NCI-H1417 treated with DMSO at 0.1 percent for 48 hours (cell line): ENCODE results near the gene CFL1.
"Not testable (repeated sequence)": the region's sequence is repeated elsewhere in the genome, so short reads cannot be mapped to it uniquely, and the experiment has no call there.

Experiments used
- DNase-seq: peaks from one replicate; lab custom pipeline; 2025; lab: John Stamatoyannopoulos, UW

Gene CFL1

DNA sequence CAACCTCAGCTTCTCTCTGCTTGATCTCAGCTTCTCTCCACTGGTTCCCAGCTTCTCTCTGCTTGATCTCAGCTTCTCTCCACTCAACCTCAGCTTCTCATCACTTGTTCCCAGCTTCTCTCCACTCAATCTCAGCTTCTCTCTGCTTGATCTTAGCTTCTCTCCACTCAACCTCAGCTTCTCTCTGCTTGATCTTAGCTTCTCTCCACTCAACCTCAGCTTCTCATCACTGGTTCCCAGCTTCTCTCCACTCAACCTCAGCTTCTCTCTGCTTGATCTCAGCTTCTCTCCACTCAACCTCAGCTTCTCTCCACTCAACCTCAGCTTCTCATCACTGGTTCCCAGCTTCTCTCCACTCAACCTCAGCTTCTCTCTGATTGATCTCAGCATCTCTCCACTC, 25.7 kb downstream of the CFL1 start:
- not testable (repeated sequence) for DNase-seq

DNA sequence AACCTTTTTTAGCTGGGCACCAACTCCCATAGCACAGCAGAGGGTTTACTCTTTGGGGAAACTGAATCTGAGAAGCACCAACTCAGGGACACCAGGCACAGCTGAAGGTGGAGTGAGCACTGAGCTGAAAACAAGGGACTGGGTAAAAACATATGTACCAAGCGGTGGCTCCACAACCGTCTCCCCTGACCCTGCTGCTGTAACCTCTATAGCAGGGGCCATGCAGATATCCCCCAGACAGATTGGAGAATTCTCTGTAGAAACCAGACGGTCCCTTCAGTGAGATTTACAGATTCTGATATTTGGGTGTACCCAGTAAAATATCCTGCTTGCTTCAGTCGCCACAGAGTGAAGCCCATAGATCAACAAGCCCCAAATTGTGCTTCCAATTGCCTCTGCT, 28.5 kb downstream of the CFL1 start:
- DNase-seq = no peak

DNA sequence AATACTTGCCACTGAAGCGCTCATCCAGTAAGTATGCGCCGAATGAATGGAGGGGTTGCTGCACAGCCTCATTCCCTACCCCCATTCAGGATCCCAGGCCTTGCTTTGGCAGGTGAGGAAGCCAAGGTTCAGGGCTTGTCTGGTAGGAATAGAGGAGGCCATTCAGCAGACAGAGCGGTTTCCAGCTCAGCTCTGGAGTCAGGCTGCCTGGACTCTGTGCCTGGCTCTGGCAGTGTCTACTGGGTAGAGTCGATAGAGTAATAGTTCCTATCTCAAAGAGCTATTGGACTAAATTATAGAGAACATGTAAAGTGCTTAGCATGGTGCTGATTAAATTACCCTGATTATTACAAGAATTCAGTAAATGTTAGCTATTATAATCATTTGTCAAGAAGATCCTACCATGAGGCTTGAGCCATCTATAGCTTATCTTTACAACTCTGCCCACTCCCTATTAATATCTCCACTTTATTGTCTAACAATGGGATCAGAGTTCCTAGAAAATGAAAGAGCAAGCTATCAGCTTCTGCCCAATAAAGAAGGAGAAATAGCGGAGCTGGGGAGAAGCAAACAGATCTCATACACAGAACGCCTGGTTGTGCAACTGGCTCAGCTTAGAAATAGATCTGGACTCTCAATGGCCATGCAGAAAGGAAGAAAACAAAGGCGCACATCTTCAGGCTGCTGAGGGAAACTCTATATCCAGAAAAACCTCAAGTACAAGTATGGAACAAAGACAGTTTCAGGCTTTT, 30.8 kb downstream of the CFL1 start:
- DNase-seq = no peak

DNA sequence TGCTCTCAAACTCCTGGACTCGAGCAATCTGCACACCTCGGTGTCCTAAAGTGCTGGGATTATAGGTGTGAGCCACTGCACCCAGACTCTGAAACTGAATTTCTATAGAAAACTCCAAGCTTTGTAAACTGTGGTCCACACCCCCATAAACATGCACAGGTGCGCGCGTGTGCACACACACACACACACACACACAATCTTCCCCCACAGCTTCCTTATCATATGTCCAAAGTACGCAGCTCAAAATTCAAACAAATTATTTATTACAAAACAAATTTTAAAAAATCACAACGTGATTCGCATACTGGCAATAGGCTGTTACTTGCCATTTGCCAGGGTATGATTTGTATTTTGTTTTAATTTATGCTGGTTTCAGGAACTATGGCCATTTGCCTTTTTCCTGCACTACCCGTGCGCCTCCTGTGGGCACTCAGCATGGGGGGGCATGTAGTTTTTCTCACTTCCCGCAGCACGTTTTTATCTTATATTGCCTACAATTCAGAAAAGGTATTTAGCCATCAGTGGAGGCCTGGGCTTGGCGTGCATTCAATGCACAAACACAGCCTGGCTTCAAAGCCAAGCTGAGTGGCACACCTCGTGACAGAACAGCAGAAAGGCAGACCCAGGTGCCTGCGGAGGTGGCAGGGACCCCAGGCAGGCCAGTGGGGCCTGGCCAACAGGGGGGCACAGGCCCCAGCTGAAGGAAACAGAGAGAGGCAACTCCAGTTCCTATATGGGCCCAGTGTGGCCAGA, 35.0 kb downstream of the CFL1 start:
- no peak for DNase-seq

DNA sequence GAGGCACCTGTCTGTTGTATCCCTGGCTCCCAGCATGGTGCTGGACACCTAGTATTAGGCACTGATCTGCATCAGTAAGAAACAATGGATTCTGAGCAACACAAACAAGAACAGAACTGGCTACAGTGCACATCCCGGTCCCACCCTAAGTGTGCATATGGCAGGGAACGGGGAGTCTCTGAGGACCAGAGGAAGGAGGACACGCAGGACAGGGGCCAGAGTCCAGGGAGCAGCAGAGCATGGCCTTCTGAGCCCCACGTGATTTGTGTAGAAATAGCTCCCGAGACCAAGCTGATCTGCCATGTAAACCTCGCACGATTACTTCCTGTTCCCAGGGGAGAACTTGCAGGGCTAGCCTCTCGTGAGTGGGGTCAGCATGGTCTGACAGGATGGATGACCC, 36.9 kb downstream of the CFL1 start:
- peak; percentile 66 for DNase-seq

GRCh38 chr11:65817835-65818680, 39.9 kb downstream of the CFL1 start:
- DNase-seq = peak; percentile 55

- DNase-seq = no peak
Observed at GRCh38 chr11:65817312-65817834, 40.6 kb downstream of the CFL1 start.

- no peak for DNase-seq
Observed at GRCh38 chr11:65816696-65817095, 41.3 kb downstream of the CFL1 start.

DNA sequence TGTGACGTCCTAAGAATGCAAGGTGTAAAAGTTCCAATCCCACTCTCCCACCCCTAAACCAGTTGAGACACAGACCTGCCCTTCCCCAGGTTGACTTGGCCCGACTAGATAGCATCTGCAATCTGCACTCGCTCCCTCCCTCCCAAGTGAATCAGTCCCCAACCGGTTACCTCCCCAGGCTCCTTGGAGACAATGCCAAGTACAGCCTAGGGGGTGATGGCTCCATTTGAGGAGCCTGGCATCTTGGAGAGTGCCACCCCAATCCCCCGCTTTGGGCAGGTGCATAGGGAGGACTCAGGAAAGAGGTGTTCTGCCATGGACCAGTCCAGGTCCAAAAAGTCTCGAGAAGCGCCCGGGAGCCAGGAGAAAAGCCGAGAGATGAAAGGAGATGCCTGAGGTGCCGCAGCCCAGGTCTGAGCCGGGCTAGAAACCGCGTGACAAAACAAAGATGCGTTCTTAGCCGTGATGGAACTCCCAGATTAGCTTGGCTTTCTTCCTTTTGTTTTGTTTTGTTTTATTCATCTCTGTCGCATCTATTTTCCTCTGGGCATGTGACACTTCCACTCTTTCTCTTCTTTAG, 42.9 kb downstream of the CFL1 start:
- DNase-seq = no peak

DNA sequence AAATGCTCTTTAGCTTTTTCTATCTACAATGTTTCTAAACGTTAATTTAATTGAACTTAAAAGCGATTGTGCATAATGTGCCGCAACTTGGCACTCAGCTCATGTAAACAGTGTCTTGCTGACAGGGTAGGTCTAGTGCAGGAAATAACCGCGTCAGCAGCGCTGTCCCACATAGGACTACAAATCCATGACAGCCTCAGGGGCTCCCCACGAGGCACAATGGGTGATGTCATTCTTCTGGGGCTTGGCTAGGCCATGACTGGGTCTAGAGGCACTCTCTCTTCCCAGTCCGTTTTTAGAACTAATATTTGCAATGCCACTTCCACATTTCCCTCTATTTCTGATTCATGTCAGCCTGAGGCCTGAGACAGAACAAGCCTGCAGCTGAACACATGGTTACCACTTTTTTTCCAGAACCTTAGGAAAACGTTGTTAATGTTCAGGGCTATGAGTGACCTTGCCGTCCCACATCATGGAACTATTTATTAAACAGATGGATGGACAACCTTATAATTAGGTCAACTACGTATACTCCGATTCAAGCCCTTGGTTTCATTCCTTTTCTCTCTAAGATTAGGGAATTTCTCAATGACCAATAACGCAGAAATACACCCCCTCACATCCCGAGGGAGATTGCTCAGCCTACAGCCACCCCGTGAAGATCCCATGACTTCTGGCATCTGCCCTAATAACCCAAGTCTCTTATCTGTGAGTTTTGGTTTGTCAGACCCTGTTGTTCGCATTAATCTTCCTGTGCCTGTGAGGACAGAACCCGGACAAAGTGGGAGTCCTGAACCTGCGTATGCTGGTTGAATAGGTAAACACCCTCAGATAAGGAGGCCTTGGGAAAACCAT, 43.6 kb downstream of the CFL1 start:
- DNase-seq = no peak

DNA sequence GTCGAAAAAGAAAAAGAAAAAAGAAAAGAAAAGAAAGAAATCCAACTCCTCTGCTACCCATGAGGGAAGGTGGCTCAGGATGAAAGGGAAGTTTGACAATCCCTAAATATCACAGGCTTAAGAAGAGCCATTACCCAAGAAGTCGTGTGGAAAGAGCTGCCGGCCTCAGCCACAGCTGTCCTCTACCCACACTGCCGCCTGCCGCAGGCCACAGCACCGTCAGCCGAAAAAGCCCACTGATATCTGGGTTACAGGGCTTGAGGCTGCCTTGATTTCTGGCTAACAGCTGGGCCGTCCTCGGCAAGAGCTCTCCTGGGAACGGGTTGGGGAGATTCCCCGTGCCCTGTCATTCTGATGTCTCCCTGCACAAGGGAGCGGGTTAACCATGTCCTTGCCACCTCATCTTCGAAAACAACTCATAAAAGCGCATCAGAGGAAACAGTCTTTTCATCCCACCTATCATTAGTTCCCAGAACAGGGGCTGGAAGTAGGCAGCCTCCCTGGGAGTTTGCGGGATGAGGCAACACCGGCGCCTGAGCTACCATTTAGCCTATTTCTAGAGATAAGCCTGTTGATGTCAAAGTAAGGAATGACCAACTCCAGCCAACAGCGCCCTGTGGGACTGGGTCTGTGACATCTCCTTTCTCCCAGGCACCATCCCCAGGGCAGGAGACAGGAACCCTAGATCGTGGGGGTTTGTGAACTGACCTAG, 46.1 kb downstream of the CFL1 start:
- DNase-seq = no peak

GRCh38 chr11:65810046-65810868, 47.7 kb downstream of the CFL1 start:
- no peak for DNase-seq

GRCh38 chr11:65809496-65809895, 48.5 kb downstream of the CFL1 start:
- DNase-seq = no peak

GRCh38 chr11:65808744-65809341, 49.1 kb downstream of the CFL1 start:
- DNase-seq = no peak

- no peak for DNase-seq
Observed at GRCh38 chr11:65806979-65807378, 51.0 kb downstream of the CFL1 start.
